Measurements from ENCODE around the gene ADAMTS14.

Gene ADAMTS14

GRCh38 chr10:70773965-70774809, 101.9 kb downstream of the ADAMTS14 start:
- TF ChIP-seq MAX (IDR thresholded peaks at IDR 0.05; ENCODE audit: low read depth, low read length), result no peak
- no peak for TF ChIP-seq MYC (IDR thresholded peaks at IDR 0.05; ENCODE audit: low read depth, low read length)
- TF ChIP-seq POLR2A (IDR thresholded peaks at IDR 0.05; ENCODE audit: extremely low read depth, insufficient read length), result no peak
- TF ChIP-seq CTCF (IDR thresholded peaks at IDR 0.05; ENCODE audit: low read depth, low read length), result no peak
- no peak for DNase-seq (ENCODE audit: low read depth)
- no peak overlapping the region for H3K4me3 ChIP-seq (ENCODE audit: low read depth, low read length)

- no peak for DNase-seq (ENCODE audit: low read depth)
- H3K4me3 ChIP-seq (ENCODE audit: low read depth, low read length), result no peak overlapping the region
- no peak for TF ChIP-seq MAX (IDR thresholded peaks at IDR 0.05; ENCODE audit: low read depth, low read length)
- no peak for TF ChIP-seq CTCF (IDR thresholded peaks at IDR 0.05; ENCODE audit: low read depth, low read length)
- TF ChIP-seq MYC (IDR thresholded peaks at IDR 0.05; ENCODE audit: low read depth, low read length), result no peak
- TF ChIP-seq POLR2A (IDR thresholded peaks at IDR 0.05; ENCODE audit: extremely low read depth, insufficient read length), result no peak
Measured at GRCh38 chr10:70774810-70775678, 102.7 kb downstream of the ADAMTS14 start.

- no peak overlapping the region for H3K4me3 ChIP-seq (ENCODE audit: low read depth, low read length)
- no peak for DNase-seq (ENCODE audit: low read depth)
- TF ChIP-seq POLR2A (IDR thresholded peaks at IDR 0.05; ENCODE audit: extremely low read depth, insufficient read length) (no peak), MAX (IDR thresholded peaks at IDR 0.05; ENCODE audit: low read depth, low read length) (no peak), CTCF (IDR thresholded peaks at IDR 0.05; ENCODE audit: low read depth, low read length) (no peak), MYC (IDR thresholded peaks at IDR 0.05; ENCODE audit: low read depth, low read length) (no peak)
Measured at GRCh38 chr10:70775679-70776454, 103.6 kb downstream of the ADAMTS14 start.

- H3K4me3 ChIP-seq (ENCODE audit: low read depth, low read length), result no peak overlapping the region
- TF ChIP-seq CTCF (IDR thresholded peaks at IDR 0.05; ENCODE audit: low read depth, low read length), result no peak
- no peak for TF ChIP-seq MYC (IDR thresholded peaks at IDR 0.05; ENCODE audit: low read depth, low read length)
- no peak for TF ChIP-seq MAX (IDR thresholded peaks at IDR 0.05; ENCODE audit: low read depth, low read length)
- TF ChIP-seq POLR2A (IDR thresholded peaks at IDR 0.05; ENCODE audit: extremely low read depth, insufficient read length), result no peak
- no peak for DNase-seq (ENCODE audit: low read depth)
Measured at GRCh38 chr10:70776455-70777005, 104.2 kb downstream of the ADAMTS14 start.

All from NB4 (cell line).